Measurements from ENCODE around the gene NEUROG3. TPM values are rescaled to one million over a fixed set of nuclear protein-coding genes. Genes with fewer than 3 reads are reported as not detected.

Gene NEUROG3
- total and polyA plus RNA-seq, 4 donors, result 0.05 TPM; not detected in 3

GRCh38 chr10:69609077-69609476, 35.9 kb upstream of the NEUROG3 start:
- no peak for ATAC-seq (ENCODE audit: insufficient read depth, low FRiP score)
- H3K9me3 ChIP-seq (ENCODE audit: control insufficient read depth in 4 of 4, insufficient read depth in 3 of 4, low read length in 3 of 4), result peaks cover 0 to 6% (median 4%) of the 10 kb centered on the region in 4 donors
- H3K4me1 ChIP-seq (ENCODE audit: control insufficient read depth in 5 of 5, insufficient read depth in 5 of 5, low read length in 5 of 5), result no peaks in the 10 kb centered on the region
- no peak overlapping the region for H3K27ac ChIP-seq (ENCODE audit: low read depth in 1 of 2, low read length in 1 of 2)
- no peak for TF ChIP-seq CTCF (IDR thresholded peaks at IDR 0.05; ENCODE audit: control extremely low read depth, extremely low read depth)
- no peak overlapping the region for H3K9ac ChIP-seq (ENCODE audit: insufficient read depth in 1 of 2, low read length in 2 of 2)
- no peaks in the 10 kb centered on the region for H3K36me3 ChIP-seq (ENCODE audit: control insufficient read depth in 4 of 4, insufficient read depth in 4 of 4, low read length in 4 of 4)
- H3K4me3 ChIP-seq, result no peak overlapping the region
- 54 to 91% methylated on average over 1 of the region's 1 CpG for WGBS, 2 donors
- H3K27me3 ChIP-seq (ENCODE audit: control insufficient read depth in 3 of 3, insufficient read depth in 3 of 3, low read length in 2 of 3), result peaks cover 0 to 4% (median 0%) of the 10 kb centered on the region in 3 donors
- no peak for DNase-seq

- WGBS, 2 donors, result 75 to 87% methylated on average over 5 of the region's 5 CpGs
- Histone ChIP-seq H3K27ac (ENCODE audit: low read depth in 1 of 2, low read length in 1 of 2) (no peak overlapping the region), H3K27me3 (ENCODE audit: control insufficient read depth in 3 of 3, insufficient read depth in 3 of 3, low read length in 2 of 3) (peaks cover 0 to 9% (median 5%) of the 10 kb centered on the region in 3 donors), H3K4me3 (no peak overlapping the region), H3K9me3 (ENCODE audit: control insufficient read depth in 4 of 4, insufficient read depth in 3 of 4, low read length in 3 of 4) (peaks cover 0 to 9% (median 0%) of the 10 kb centered on the region in 4 donors), H3K36me3 (ENCODE audit: control insufficient read depth in 4 of 4, insufficient read depth in 4 of 4, low read length in 4 of 4) (no peaks in the 10 kb centered on the region), H3K4me1 (ENCODE audit: control insufficient read depth in 5 of 5, insufficient read depth in 5 of 5, low read length in 5 of 5) (no peaks in the 10 kb centered on the region), H3K9ac (ENCODE audit: insufficient read depth in 1 of 2, low read length in 2 of 2) (no peak overlapping the region)
- DNase-seq (no peak), ATAC-seq (ENCODE audit: insufficient read depth, low FRiP score) (no peak)
- TF ChIP-seq CTCF (IDR thresholded peaks at IDR 0.05; ENCODE audit: control extremely low read depth, extremely low read depth), result no peak
Measured at GRCh38 chr10:69600761-69601330, 27.6 kb upstream of the NEUROG3 start.

GRCh38 chr10:69588358-69588757, 15.1 kb upstream of the NEUROG3 start:
- peaks cover 0 to 15% (median 0%) of the 10 kb centered on the region in 3 donors for H3K27me3 ChIP-seq (ENCODE audit: control insufficient read depth in 3 of 3, insufficient read depth in 3 of 3, low read length in 2 of 3)
- no peaks in the 10 kb centered on the region for H3K36me3 ChIP-seq (ENCODE audit: control insufficient read depth in 4 of 4, insufficient read depth in 4 of 4, low read length in 4 of 4)
- H3K27ac ChIP-seq (ENCODE audit: low read depth in 1 of 2, low read length in 1 of 2), result no peak overlapping the region
- no peak for TF ChIP-seq CTCF (IDR thresholded peaks at IDR 0.05; ENCODE audit: control extremely low read depth, extremely low read depth)
- 0 to 14% methylated on average over 3 of the region's 3 CpGs for WGBS, 2 donors
- DNase-seq (no peak), ATAC-seq (ENCODE audit: insufficient read depth, low FRiP score) (no peak)
- no peak overlapping the region for H3K9ac ChIP-seq (ENCODE audit: insufficient read depth in 1 of 2, low read length in 2 of 2)
- H3K4me3 ChIP-seq, result no peak overlapping the region
- H3K4me1 ChIP-seq (ENCODE audit: control insufficient read depth in 5 of 5, insufficient read depth in 5 of 5, low read length in 5 of 5), result no peaks in the 10 kb centered on the region
- peaks cover 0 to 1% (median 0%) of the 10 kb centered on the region in 4 donors for H3K9me3 ChIP-seq (ENCODE audit: control insufficient read depth in 4 of 4, insufficient read depth in 3 of 4, low read length in 3 of 4)

GRCh38 chr10:69584624-69585023, 11.4 kb upstream of the NEUROG3 start:
- no peaks in the 10 kb centered on the region for H3K4me1 ChIP-seq (ENCODE audit: control insufficient read depth in 5 of 5, insufficient read depth in 5 of 5, low read length in 5 of 5)
- ATAC-seq (ENCODE audit: insufficient read depth, low FRiP score) (no peak), DNase-seq (no peak)
- H3K9ac ChIP-seq (ENCODE audit: insufficient read depth in 1 of 2, low read length in 2 of 2), result no peak overlapping the region
- no peak overlapping the region for H3K4me3 ChIP-seq
- no peaks in the 10 kb centered on the region for H3K36me3 ChIP-seq (ENCODE audit: control insufficient read depth in 4 of 4, insufficient read depth in 4 of 4, low read length in 4 of 4)
- no peak overlapping the region for H3K27ac ChIP-seq (ENCODE audit: low read depth in 1 of 2, low read length in 1 of 2)
- WGBS, 2 donors, result 86 to 87% methylated on average over 3 of the region's 3 CpGs
- H3K9me3 ChIP-seq (ENCODE audit: control insufficient read depth in 4 of 4, insufficient read depth in 3 of 4, low read length in 3 of 4), result peaks cover 0 to 1% (median 0%) of the 10 kb centered on the region in 4 donors
- TF ChIP-seq CTCF (IDR thresholded peaks at IDR 0.05; ENCODE audit: control extremely low read depth, extremely low read depth), result no peak
- peaks cover 0 to 25% (median 15%) of the 10 kb centered on the region in 3 donors for H3K27me3 ChIP-seq (ENCODE audit: control insufficient read depth in 3 of 3, insufficient read depth in 3 of 3, low read length in 2 of 3)

Measured in lung (tissue), 12 donors.